Retinal pigment epithelial cell (primary cell): ENCODE results near the gene WDR11.

Source experiments
- DNase-seq: peaks from one replicate; pipeline ENCODE4 v3.0.0-alpha.2; 2010; ENCODE audit warnings: low read depth
- H3K4me3 ChIP-seq: 2 replicates; pipeline ENCODE4 v1.5.1; 2011; ENCODE audit warnings: mild to moderate bottlenecking, low read length, control low read depth, moderate library complexity
- CTCF ChIP-seq: conservative IDR thresholded peaks from 2 replicates; pipeline ENCODE4 v1.5.1; 2011; ENCODE audit warnings: low read depth, low read length, control low read depth, inconsistent platforms

WDR11 gene

GRCh38 chr10:120950051-120950561, 98.9 kb downstream of the WDR11 start:
- no peak for DNase-seq
- no peak for TF ChIP-seq CTCF
- peak overlapping the region; percentile 21 for H3K4me3 ChIP-seq

GRCh38 chr10:120951288-120951687, 100.1 kb downstream of the WDR11 start:
- no peak overlapping the region for H3K4me3 ChIP-seq
- DNase-seq: no peak
- TF ChIP-seq CTCF: no peak

GRCh38 chr10:120953897-120954296, 102.7 kb downstream of the WDR11 start:
- no peak overlapping the region for H3K4me3 ChIP-seq
- no peak for DNase-seq
- TF ChIP-seq CTCF: no peak
